Adrenal gland (tissue), 5 donors: ENCODE data around the gene GKN1.

Experiments
- CTCF ChIP-seq, 6 experiments: fragments of 450-650 bp in 4 of 6; fragments of 200-600 bp in 2 of 6; sonication (generic) in 1 of 6; IDR thresholded peaks; 1 replicate in 5 of 6; 2 replicates in 1 of 6; pipeline versions ENCODE4 v1.5.1 to v1.8.0; 2016 to 2021; ENCODE audit warnings: antibody characterized with exemption in 6 of 6, mild to moderate bottlenecking in 2 of 6, moderate library complexity in 1 of 6
- POLR2A ChIP-seq, 2 donors: fragments of 450-650 bp; IDR thresholded peaks; one replicate each; pipeline ENCODE4 v1.6.1; 2017; ENCODE audit warnings: antibody characterized with exemption in 2 of 2, mild to moderate bottlenecking in 2 of 2, moderate library complexity in 1 of 2
- donor health status: DM: no; HTN: no; CAD: no.

DNA sequence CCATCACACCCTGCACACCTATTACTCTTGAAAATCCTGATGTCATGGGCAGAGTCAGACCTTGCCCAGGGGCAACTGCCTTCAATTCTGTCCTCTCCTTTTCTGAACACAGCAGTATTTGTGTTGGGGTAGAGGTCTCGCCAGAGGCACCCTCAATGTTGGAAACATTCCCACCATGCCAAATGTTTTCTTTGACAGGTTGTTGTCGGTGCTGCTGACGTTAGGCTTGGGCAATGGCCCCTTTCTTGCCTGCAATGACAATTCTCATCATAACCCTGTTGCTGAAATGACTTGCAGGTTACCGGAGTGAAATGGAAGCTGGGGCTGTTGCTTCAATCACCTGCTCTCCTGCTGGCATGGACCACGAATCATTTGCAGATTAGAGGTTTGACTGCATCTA lies 17.9 kb downstream of the GKN1 start:
- TF ChIP-seq CTCF (IDR thresholded peaks at IDR 0.05) (no peak), POLR2A (IDR thresholded peaks at IDR 0.05) (no peak)
